Ovary (tissue), 9 donors: ENCODE results near the gene FANCM. TPM values are rescaled to one million over a fixed set of nuclear protein-coding genes. Genes with fewer than 3 reads are reported as not detected.

Source experiments
- DNase-seq, 5 donors: peaks; one replicate each; pipeline ENCODE4 v3.0.0-alpha.2; 2019 to 2020
- H3K27ac ChIP-seq, 2 donors: fragments of 200-600 bp; one replicate each; pipeline versions ENCODE4 v1.5.1 to v1.8.0; 2019 to 2022
- H3K27me3 ChIP-seq: fragments of 200-600 bp; one replicate; pipeline ENCODE4 v1.8.0; 2022
- H3K36me3 ChIP-seq: fragments of 200-600 bp; sonication (generic); one replicate; pipeline ENCODE4 v1.5.1; 2019
- H3K4me1 ChIP-seq: one replicate; pipeline ENCODE4 v1.8.1; 2013; ENCODE audit warnings: mild to moderate bottlenecking, moderate library complexity; ENCODE audit not compliant: insufficient read depth
- H3K4me3 ChIP-seq: fragments of 200-600 bp; sonication (generic); one replicate; pipeline ENCODE4 v1.5.1; 2017
- H3K9me3 ChIP-seq, 2 donors: fragments of 200-600 bp in 1 of 2; sonication (generic) in 1 of 2; one replicate each; pipeline versions ENCODE4 v1.5.1 to v1.8.1; 2013 to 2019; ENCODE audit warnings: mild to moderate bottlenecking in 1 of 2, moderate library complexity in 1 of 2
- EP300 ChIP-seq: sonication (generic); formaldehyde crosslinking; IDR thresholded peaks from one replicate; pipeline ENCODE4 v1.6.1; 2017; ENCODE audit warnings: antibody characterized with exemption
- POLR2A ChIP-seq: fragments of 450-650 bp; IDR thresholded peaks from one replicate; pipeline ENCODE4 v1.6.1; 2017; ENCODE audit warnings: antibody characterized with exemption, mild to moderate bottlenecking, moderate library complexity
- WGBS, 3 donors: extraction: QIAGEN DNeasy Blood & Tissue Kit in 1 of 3; methylation state at CpG; one replicate each; pipeline versions ENCODE4 v1.1.5 to v1.1.7; 2013 to 2017; 5-methylcytosine and 5-hydroxymethylcytosine counted together
- intact Hi-C, 4 donors: fragments of 100-400 bp; cut with DNase I; formaldehyde crosslinking; loops; one replicate each; pipeline versions ENCODE4 v1.11.0 to v1.15.1; 2022 to 2023
- polyA plus RNA-seq, 2 donors: library from polyadenylated mRNA; stranded (reverse); fragments of 200-250 nt in 1 of 2; fragments of 350-450 nt in 1 of 2; fragmentation: Illumina TruSeq in 1 of 2; extraction: RNeasy Lipid Tissue Mini Kit (QIAGEN cat#74804) in 1 of 2; gene quantifications; one replicate each; pipeline ENCODE4 v1.2.3, GENCODE V29; 2013 to 2014
- total RNA-seq, 7 donors: library from RNA; depleted of rRNA in 2 of 7; stranded (reverse); fragments of >200 nt in 2 of 7; fragmentation: NEBNext Ultra II Directional in 3 of 7; extraction: Animal tissue kit (Norgen Biotek cat#: 25700) in 3 of 7; gene quantifications; one replicate each; pipeline versions ENCODE4 v1.1.0 to v1.2.4, GENCODE V29; 2016 to 2023
- TF ChIP-seq, protein P1 (sequence below), 3 donors: fragments of 450-650 bp in 2 of 3; fragments of 200-600 bp in 1 of 3; IDR thresholded peaks; one replicate each; pipeline versions ENCODE4 v1.5.1 to v1.8.0; 2016 to 2022; ENCODE audit warnings: antibody characterized with exemption in 3 of 3, mild to moderate bottlenecking in 1 of 3
- donor health status: DM: no; HTN: no; CAD: no; lungs with moderate emphysema.
- donor health status: DM: no; HTN: no; CAD: no.
- donor health status: Bipolar disorder and iron deficiency.
- donor health status: DM: yes; HTN: yes; CAD: no.
- donor health status: DM: no; HTN: no; CAD: no.
- donor health status: DM: yes; HTN: yes; CAD: no.

FANCM gene
- total and polyA plus RNA-seq, 9 donors, result 2.4 to 9.1 (median 5.0) TPM

DNA sequence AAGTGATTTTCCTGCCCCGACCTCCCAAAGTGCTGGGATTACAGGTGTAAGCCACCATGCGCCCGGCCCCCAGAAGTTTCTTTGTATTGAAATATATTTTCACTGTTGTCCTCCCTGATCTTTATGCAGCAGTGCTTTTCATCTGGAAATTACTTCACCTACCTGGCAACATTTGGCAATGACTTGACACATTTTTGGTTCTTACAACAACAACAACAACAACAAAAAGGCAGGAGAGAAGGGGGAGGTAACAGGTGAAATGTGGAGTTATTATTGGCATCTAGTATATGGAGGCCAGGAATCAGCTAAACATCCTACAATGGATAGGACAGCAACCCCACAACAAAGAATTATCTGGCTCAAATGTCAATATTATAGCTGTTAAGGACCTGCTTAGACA is 13.9 kb downstream of the FANCM start:
- DNase-seq, result no peak
- Histone ChIP-seq H3K36me3 (no peaks in the 10 kb centered on the region), H3K9me3 (no peaks in the 10 kb centered on the region), H3K27ac (no peak overlapping the region), H3K27me3 (no peaks in the 10 kb centered on the region), H3K4me1 (no peaks in the 10 kb centered on the region), H3K4me3 (no peak overlapping the region)
- intact Hi-C loops, result no loop called here
- TF ChIP-seq EP300 (no peak), POLR2A (no peak)
- TF ChIP-seq, protein P1, sequence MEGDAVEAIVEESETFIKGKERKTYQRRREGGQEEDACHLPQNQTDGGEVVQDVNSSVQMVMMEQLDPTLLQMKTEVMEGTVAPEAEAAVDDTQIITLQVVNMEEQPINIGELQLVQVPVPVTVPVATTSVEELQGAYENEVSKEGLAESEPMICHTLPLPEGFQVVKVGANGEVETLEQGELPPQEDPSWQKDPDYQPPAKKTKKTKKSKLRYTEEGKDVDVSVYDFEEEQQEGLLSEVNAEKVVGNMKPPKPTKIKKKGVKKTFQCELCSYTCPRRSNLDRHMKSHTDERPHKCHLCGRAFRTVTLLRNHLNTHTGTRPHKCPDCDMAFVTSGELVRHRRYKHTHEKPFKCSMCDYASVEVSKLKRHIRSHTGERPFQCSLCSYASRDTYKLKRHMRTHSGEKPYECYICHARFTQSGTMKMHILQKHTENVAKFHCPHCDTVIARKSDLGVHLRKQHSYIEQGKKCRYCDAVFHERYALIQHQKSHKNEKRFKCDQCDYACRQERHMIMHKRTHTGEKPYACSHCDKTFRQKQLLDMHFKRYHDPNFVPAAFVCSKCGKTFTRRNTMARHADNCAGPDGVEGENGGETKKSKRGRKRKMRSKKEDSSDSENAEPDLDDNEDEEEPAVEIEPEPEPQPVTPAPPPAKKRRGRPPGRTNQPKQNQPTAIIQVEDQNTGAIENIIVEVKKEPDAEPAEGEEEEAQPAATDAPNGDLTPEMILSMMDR (IDR thresholded peaks at IDR 0.05), result no peak
- 95 to 98% (median 96%) methylated on average over 3 of the region's 3 CpGs for WGBS, 3 donors

DNA sequence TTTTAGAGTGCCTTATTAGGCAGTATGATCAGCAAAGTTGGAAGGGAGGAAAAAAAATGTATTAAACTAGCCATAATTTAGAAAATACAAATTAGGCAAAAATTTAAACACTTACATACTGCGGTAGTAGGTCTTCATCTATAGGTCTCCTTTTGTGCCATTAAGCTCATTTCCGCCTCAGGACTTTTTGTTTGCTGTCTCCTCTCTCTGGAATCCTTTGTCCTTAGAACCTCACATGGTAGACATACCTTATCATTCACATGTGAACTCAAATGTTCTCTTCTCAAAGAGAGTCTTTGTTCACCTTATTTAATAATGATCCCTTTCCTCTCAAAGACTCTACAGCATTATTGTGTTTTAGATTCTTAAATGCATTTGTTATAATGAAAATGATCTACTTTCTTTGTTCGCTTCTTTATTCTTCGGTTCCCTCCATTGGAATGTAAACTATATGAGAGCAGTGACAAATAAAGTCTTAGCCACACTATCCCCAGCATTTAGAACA is 14.7 kb downstream of the FANCM start:
- intact Hi-C loops, result no loop called here

DNA sequence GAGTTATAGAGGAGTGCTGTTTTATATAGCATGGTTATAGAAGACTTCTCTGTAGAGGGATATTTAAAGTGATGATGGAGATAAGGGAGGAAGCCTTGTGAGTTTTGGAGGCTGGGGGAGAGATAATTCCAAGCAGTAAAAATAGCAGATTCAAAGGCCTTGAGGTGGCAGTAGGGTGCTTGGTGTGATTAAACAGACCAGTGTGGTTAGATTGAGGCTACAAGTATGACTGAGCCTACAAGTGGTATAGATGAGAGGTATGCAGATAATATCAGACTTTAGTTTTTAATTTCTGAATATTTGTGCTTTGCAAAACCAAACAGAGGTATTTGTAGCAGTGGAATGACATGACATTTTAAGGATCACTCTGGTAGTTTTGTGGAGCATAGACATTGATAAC is 20.3 kb downstream of the FANCM start:
- Histone ChIP-seq H3K9me3 (no peaks in the 10 kb centered on the region), H3K36me3 (no peaks in the 10 kb centered on the region), H3K27ac (no peak overlapping the region), H3K4me1 (no peaks in the 10 kb centered on the region), H3K27me3 (no peaks in the 10 kb centered on the region), H3K4me3 (no peak overlapping the region)
- intact Hi-C loops, result no loop called here
- no peak for DNase-seq
- TF ChIP-seq POLR2A (no peak), EP300 (no peak)
- TF ChIP-seq, protein P1 (IDR thresholded peaks at IDR 0.05), result no peak

More for the DNA sequence above, 14.7 kb downstream of the FANCM start:
- WGBS, 3 donors, result 86 to 90% (median 87%) methylated on average over 4 of the region's 4 CpGs
- Histone ChIP-seq H3K4me1 (no peaks in the 10 kb centered on the region), H3K27me3 (no peaks in the 10 kb centered on the region), H3K9me3 (no peaks in the 10 kb centered on the region), H3K4me3 (no peak overlapping the region), H3K36me3 (no peaks in the 10 kb centered on the region), H3K27ac (no peak overlapping the region)
- no peak for DNase-seq
- TF ChIP-seq, protein P1 (IDR thresholded peaks at IDR 0.05), result no peak
- TF ChIP-seq EP300 (no peak), POLR2A (no peak)

DNA sequence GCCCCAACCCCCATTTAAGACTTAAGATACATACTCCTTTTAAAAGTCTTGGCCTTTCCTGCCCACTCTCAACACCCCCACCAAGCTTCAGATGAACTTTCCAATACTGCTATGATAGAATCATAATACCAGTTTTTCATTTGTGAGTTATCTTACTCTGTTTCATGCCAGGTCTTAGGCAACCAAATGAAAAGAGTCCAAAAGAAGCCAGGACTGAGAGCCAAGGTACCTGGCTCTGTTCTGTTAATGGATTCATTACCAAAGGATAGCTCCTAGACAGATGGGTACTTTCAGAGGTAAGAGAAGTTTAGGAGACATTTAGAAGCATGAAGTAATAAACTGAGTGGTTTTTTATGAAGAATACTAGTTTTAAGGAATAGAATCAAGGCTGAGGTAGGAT is 34.2 kb downstream of the FANCM start:
- no peaks in the 10 kb centered on the region for H3K9me3 ChIP-seq
- no peaks in the 10 kb centered on the region for H3K4me1 ChIP-seq
- H3K27ac ChIP-seq, result no peak overlapping the region
- no peak for TF ChIP-seq EP300
- TF ChIP-seq, protein P1 (IDR thresholded peaks at IDR 0.05), result no peak
- intact Hi-C loops, result no loop called here
- no peaks in the 10 kb centered on the region for H3K36me3 ChIP-seq
- no peaks in the 10 kb centered on the region for H3K27me3 ChIP-seq
- no peak overlapping the region for H3K4me3 ChIP-seq
- no peak for DNase-seq

DNA sequence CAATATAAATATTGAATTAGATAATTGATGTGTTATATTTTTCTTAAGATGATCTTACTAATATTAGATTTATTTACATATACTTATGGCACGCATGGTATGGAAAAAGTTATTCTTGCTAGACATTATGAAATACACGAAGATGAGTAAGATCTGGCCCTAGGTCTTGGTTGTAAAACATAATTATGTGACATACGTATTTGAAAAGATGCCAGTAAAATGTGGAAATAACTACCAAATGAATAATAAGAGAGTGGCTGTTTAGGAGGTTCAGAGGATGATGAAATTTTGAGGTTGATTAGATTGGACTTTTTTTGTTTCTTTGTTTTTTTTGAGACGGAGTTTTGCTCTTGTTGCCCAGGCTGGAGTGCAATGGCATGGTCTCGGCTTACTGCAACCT is 41.3 kb downstream of the FANCM start:
- Histone ChIP-seq H3K9me3 (no peaks in the 10 kb centered on the region), H3K27ac (no peak overlapping the region), H3K27me3 (no peaks in the 10 kb centered on the region), H3K4me1 (no peaks in the 10 kb centered on the region), H3K36me3 (no peaks in the 10 kb centered on the region), H3K4me3 (no peak overlapping the region)
- 90 to 94% (median 91%) methylated on average over 5 of the region's 5 CpGs for WGBS, 3 donors
- intact Hi-C loops, result no loop called here
- DNase-seq, result no peak
- no peak for TF ChIP-seq EP300
- TF ChIP-seq POLR2A, result no peak
- TF ChIP-seq, protein P1 (IDR thresholded peaks at IDR 0.05), result no peak
